SK-N-SH (cell line): Measurements from ENCODE around the gene SSRP1.

ENCODE experiments used
- CTCF ChIP-seq: fragments of 200-600 bp; sonication (generic); IDR thresholded peaks from 2 replicates; pipeline ENCODE4 v1.6.1; 2017; ENCODE audit warnings: antibody characterized with exemption, mild to moderate bottlenecking, moderate library complexity
- FOXM1 ChIP-seq: IDR thresholded peaks from 2 replicates; pipeline ENCODE4 v1.4.0; 2012; ENCODE audit warnings: low read depth, mild to moderate bottlenecking
- GABPA ChIP-seq: IDR thresholded peaks from 2 replicates; pipeline ENCODE4 v1.4.0; 2012; ENCODE audit warnings: low read depth, mild to moderate bottlenecking
- USF1 ChIP-seq: IDR thresholded peaks from 2 replicates; pipeline ENCODE4 v1.4.0; 2012; ENCODE audit warnings: low read depth, borderline replicate concordance

DNA sequence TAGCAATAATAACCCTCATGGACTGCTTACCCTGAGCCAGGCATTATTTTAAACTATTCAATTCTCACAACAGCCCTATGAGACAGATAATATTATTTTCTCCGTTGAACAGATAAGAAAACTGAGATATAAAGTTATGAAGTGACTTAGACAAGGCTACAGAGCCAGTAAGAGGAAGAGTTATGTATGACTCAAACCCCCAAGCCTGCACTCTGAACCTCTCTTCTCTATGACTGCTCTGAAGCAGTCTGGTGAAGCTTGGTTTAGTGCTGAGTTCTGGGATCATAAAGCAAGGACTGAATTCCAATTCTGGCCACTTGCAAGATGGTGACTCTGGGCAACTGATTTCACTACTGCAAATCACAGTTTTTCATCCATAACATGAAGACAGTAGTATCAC, 45.4 kb downstream of the SSRP1 start:
- TF ChIP-seq CTCF (no peak), GABPA (no peak), USF1 (no peak), FOXM1 (no peak)
